Stimulated activated naive B cell treated with anti-CD40 and anti-IgM and Interleukin-4, amounts not matched to agents 10 μg/mL and 1 μg/mL and 100 μg/mL, for 72 hours (primary cell): ENCODE results near the gene SCN1A.

Experiments
- ATAC-seq, 2 donors: fragments of 150-1000 bp; cut with Tn5 transposase; replicated peaks; 2 replicates each; pipeline ENCODE4 v1.10.0; 2021; ENCODE audit warnings: moderate library complexity in 1 of 2
- DNase-seq: peaks from one replicate; pipeline ENCODE4 v3.0.0; 2021
- H3K27ac Mint-ChIP-seq: one replicate; pipeline ENCODE4 v1.8.0; 2022; ENCODE audit warnings: mild to moderate bottlenecking, mixed read lengths
- H3K27me3 Mint-ChIP-seq, 2 donors: one replicate each; pipeline ENCODE4 v1.8.0; 2022; ENCODE audit warnings: mixed read lengths in 2 of 2
- H3K36me3 Mint-ChIP-seq, 2 donors: one replicate each; pipeline ENCODE4 v1.8.0; 2022; ENCODE audit warnings: mixed read lengths in 2 of 2, mild to moderate bottlenecking in 1 of 2
- H3K4me1 Mint-ChIP-seq, 2 donors: one replicate each; pipeline ENCODE4 v1.8.0; 2022; ENCODE audit warnings: mixed read lengths in 2 of 2, mild to moderate bottlenecking in 1 of 2
- H3K4me3 Mint-ChIP-seq, 2 donors: one replicate each; pipeline ENCODE4 v1.8.0; 2022; ENCODE audit warnings: mild to moderate bottlenecking in 2 of 2, mixed read lengths in 2 of 2, moderate library complexity in 1 of 2
- H3K9me3 Mint-ChIP-seq, 2 donors: one replicate each; pipeline ENCODE4 v1.8.0; 2022; ENCODE audit warnings: mixed read lengths in 2 of 2, mild to moderate bottlenecking in 1 of 2

SCN1A gene

GRCh38 chr2:166081852-166082251 lies 46.0 kb downstream of the SCN1A start:
- Mint-ChIP-seq H3K36me3 (no peaks in the 10 kb centered on the region), H3K27ac (no peak overlapping the region), H3K4me3 (no peak overlapping the region), H3K27me3 (no peaks in the 10 kb centered on the region), H3K4me1 (no peaks in the 10 kb centered on the region), H3K9me3 (no peaks in the 10 kb centered on the region)
- ATAC-seq (no peak), DNase-seq (no peak)

DNA sequence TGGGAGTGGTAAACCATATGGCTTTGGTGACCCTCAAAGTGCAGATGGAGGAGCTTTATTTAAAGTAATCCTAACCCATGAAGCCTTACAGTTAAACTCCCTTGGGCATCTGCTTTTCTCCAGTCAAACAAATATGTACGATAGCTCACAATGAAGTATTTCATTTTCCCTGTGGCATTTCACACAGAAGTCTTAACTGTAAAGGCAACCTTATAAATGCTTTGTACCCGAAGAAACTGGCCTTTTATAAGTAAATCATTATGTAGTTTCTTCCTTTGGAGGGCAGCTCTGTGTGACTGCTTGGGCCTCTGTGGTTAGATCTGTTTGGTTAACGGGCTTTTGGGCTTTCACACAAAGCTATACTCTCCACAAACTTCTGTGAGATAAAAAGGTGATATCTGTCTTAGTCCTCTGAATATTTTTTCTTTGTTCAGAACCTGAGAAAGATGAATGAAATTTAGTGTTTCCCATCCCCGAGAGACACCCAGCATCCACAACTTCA lies 46.6 kb downstream of the SCN1A start:
- ATAC-seq (no peak), DNase-seq (no peak)
- H3K36me3 Mint-ChIP-seq: no peaks in the 10 kb centered on the region
- no peaks in the 10 kb centered on the region for H3K9me3 Mint-ChIP-seq
- H3K4me3 Mint-ChIP-seq: no peak overlapping the region
- no peaks in the 10 kb centered on the region for H3K27me3 Mint-ChIP-seq
- no peak overlapping the region for H3K27ac Mint-ChIP-seq
- H3K4me1 Mint-ChIP-seq: no peaks in the 10 kb centered on the region

GRCh38 chr2:166074430-166074829 lies 53.4 kb downstream of the SCN1A start:
- ATAC-seq: no peak
- Mint-ChIP-seq H3K27me3 (no peaks in the 10 kb centered on the region), H3K4me3 (no peak overlapping the region), H3K27ac (no peak overlapping the region), H3K9me3 (no peaks in the 10 kb centered on the region), H3K36me3 (no peaks in the 10 kb centered on the region), H3K4me1 (no peaks in the 10 kb centered on the region)
- no peak for DNase-seq

- no peak overlapping the region for H3K4me3 Mint-ChIP-seq
- DNase-seq: no peak
- no peak overlapping the region for H3K27ac Mint-ChIP-seq
- H3K27me3 Mint-ChIP-seq: no peaks in the 10 kb centered on the region
- no peaks in the 10 kb centered on the region for H3K4me1 Mint-ChIP-seq
- no peak for ATAC-seq
- H3K36me3 Mint-ChIP-seq: no peaks in the 10 kb centered on the region
- H3K9me3 Mint-ChIP-seq: no peaks in the 10 kb centered on the region
Observed at GRCh38 chr2:166074011-166074410, 53.8 kb downstream of the SCN1A start.

GRCh38 chr2:166070231-166070630 lies 57.6 kb downstream of the SCN1A start:
- no peak for DNase-seq
- H3K4me3 Mint-ChIP-seq: no peak overlapping the region
- H3K9me3 Mint-ChIP-seq: no peaks in the 10 kb centered on the region
- H3K36me3 Mint-ChIP-seq: no peaks in the 10 kb centered on the region
- no peaks in the 10 kb centered on the region for H3K4me1 Mint-ChIP-seq
- no peak for ATAC-seq
- no peak overlapping the region for H3K27ac Mint-ChIP-seq
- peaks cover 0 to 12% of the 10 kb centered on the region in 2 donors for H3K27me3 Mint-ChIP-seq

DNA sequence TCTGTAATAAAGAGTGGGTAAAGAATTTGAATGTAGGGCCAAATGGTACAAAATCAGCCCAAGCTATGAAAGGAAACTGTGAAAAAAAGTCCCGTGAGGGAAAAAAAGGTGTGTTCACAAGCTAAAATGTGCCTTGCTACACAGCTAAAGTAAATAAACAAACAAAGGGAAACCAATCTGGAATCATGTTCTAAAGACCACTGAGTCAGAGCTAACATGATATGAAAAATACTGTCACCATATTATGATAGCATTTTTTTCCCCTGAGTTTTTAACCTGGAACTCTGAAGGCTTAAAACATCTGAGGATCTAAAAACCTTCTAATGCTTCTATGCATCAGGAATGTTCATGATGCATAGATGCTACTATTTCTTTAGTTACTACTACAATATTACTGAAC lies 58.8 kb downstream of the SCN1A start:
- ATAC-seq (no peak), DNase-seq (no peak)
- Mint-ChIP-seq H3K27ac (no peak overlapping the region), H3K4me1 (no peaks in the 10 kb centered on the region), H3K4me3 (no peak overlapping the region), H3K9me3 (no peaks in the 10 kb centered on the region), H3K27me3 (peaks cover 0 to 12% of the 10 kb centered on the region in 2 donors), H3K36me3 (no peaks in the 10 kb centered on the region)

- H3K36me3 Mint-ChIP-seq: no peaks in the 10 kb centered on the region
- ATAC-seq: no peak
Observed at GRCh38 chr2:166067229-166067628, 60.6 kb downstream of the SCN1A start.

DNA sequence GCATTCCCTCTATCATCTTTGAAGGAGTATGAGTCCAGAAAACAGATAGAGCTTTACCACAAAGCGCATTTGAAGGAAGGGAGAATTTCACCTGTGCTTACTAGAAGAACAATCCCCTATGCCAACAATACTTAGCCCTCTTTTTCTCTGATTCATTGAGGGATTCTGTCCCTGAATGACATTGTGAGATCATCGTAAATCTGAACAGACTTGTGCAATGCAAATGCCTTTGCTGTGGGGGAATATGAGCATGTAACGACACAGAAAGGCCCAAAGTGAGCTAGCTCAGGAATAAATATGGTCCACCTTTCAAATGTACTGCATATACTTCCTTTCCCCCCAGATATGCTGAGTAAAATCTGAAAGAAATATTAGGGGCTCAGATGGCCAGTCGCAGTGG lies 67.6 kb downstream of the SCN1A start:
- ATAC-seq (no peak), DNase-seq (no peak)
- Mint-ChIP-seq H3K27me3 (no peaks in the 10 kb centered on the region), H3K4me1 (no peaks in the 10 kb centered on the region), H3K27ac (no peak overlapping the region), H3K9me3 (no peaks in the 10 kb centered on the region), H3K4me3 (no peak overlapping the region), H3K36me3 (no peaks in the 10 kb centered on the region)

More at GRCh38 chr2:166067229-166067628, 60.6 kb downstream of the SCN1A start:
- H3K9me3 Mint-ChIP-seq: no peaks in the 10 kb centered on the region
- H3K27ac Mint-ChIP-seq: no peak overlapping the region
- no peak for DNase-seq
- peaks cover 0 to 12% of the 10 kb centered on the region in 2 donors for H3K27me3 Mint-ChIP-seq
- H3K4me1 Mint-ChIP-seq: no peaks in the 10 kb centered on the region
- no peak overlapping the region for H3K4me3 Mint-ChIP-seq

GRCh38 chr2:166057370-166058164 lies 70.3 kb downstream of the SCN1A start:
- no peaks in the 10 kb centered on the region for H3K36me3 Mint-ChIP-seq

GRCh38 chr2:166044853-166045483 lies 82.9 kb downstream of the SCN1A start:
- Mint-ChIP-seq H3K4me1 (no peaks in the 10 kb centered on the region), H3K4me3 (no peak overlapping the region), H3K9me3 (no peaks in the 10 kb centered on the region), H3K27ac (no peak overlapping the region), H3K27me3 (no peaks in the 10 kb centered on the region), H3K36me3 (no peaks in the 10 kb centered on the region)
- DNase-seq (no peak), ATAC-seq (no peak)

More at GRCh38 chr2:166057370-166058164, 70.3 kb downstream of the SCN1A start:
- DNase-seq (no peak), ATAC-seq (no peak)
- Mint-ChIP-seq H3K27me3 (no peaks in the 10 kb centered on the region), H3K9me3 (no peaks in the 10 kb centered on the region), H3K4me3 (no peak overlapping the region), H3K4me1 (no peaks in the 10 kb centered on the region), H3K27ac (no peak overlapping the region)

DNA sequence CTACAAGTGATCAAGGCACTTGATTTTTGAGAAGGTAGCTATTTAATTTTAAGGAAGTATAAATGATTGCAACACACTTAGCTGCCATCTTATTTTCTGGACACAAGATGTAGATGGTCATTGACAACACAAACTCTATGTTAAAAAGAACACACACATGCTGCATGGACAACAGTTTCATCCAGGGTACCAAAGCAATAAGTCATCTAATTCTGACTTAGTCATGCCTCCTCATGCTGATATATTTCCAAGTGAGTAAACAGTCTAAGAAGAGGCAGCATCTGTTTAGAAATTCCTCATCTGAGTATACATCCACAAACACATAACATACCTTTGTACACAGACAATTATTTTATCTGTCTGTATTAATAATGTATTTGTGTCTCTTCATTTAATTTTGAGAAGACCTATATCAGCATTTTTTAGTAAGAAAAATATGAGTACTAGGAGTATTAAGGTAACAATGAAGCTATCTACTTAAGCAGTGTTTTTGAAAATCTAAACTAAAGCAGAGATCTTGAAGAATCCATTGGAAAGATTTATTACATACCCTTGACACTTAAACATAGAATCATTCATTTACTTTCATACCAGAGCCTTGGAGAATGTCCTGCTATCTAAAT lies 84.9 kb downstream of the SCN1A start:
- Mint-ChIP-seq H3K9me3 (no peaks in the 10 kb centered on the region), H3K27ac (no peak overlapping the region), H3K36me3 (no peaks in the 10 kb centered on the region), H3K27me3 (no peaks in the 10 kb centered on the region), H3K4me3 (no peak overlapping the region), H3K4me1 (no peaks in the 10 kb centered on the region)
- DNase-seq: no peak
- no peak for ATAC-seq

- no peaks in the 10 kb centered on the region for H3K4me1 Mint-ChIP-seq
- H3K27me3 Mint-ChIP-seq: peaks cover 0 to 3% of the 10 kb centered on the region in 2 donors
- H3K36me3 Mint-ChIP-seq: no peaks in the 10 kb centered on the region
- no peak overlapping the region for H3K27ac Mint-ChIP-seq
- ATAC-seq: no peak
- H3K4me3 Mint-ChIP-seq: no peak overlapping the region
- peaks cover 0 to 1% of the 10 kb centered on the region in 2 donors for H3K9me3 Mint-ChIP-seq
- no peak for DNase-seq
Observed at GRCh38 chr2:166042356-166042755, 85.5 kb downstream of the SCN1A start.

- Mint-ChIP-seq H3K4me3 (no peak overlapping the region), H3K27me3 (peaks cover 0 to 3% of the 10 kb centered on the region in 2 donors), H3K4me1 (no peaks in the 10 kb centered on the region), H3K27ac (no peak overlapping the region), H3K9me3 (peaks cover 0 to 1% of the 10 kb centered on the region in 2 donors), H3K36me3 (no peaks in the 10 kb centered on the region)
- no peak for DNase-seq
- ATAC-seq: no peak
Observed at GRCh38 chr2:166041613-166042012, 86.2 kb downstream of the SCN1A start.

GRCh38 chr2:166032361-166032760 lies 95.5 kb downstream of the SCN1A start:
- no peaks in the 10 kb centered on the region for H3K4me1 Mint-ChIP-seq
- H3K36me3 Mint-ChIP-seq: no peaks in the 10 kb centered on the region
- ATAC-seq (no peak), DNase-seq (no peak)
- peaks cover 6 to 9% of the 10 kb centered on the region in 2 donors for H3K27me3 Mint-ChIP-seq
- H3K9me3 Mint-ChIP-seq: no peaks in the 10 kb centered on the region
- H3K4me3 Mint-ChIP-seq: no peak overlapping the region
- no peak overlapping the region for H3K27ac Mint-ChIP-seq

- H3K9me3 Mint-ChIP-seq: no peaks in the 10 kb centered on the region
- no peak overlapping the region for H3K4me3 Mint-ChIP-seq
- H3K36me3 Mint-ChIP-seq: no peaks in the 10 kb centered on the region
- no peak for DNase-seq
- peaks cover 6 to 9% of the 10 kb centered on the region in 2 donors for H3K27me3 Mint-ChIP-seq
- H3K4me1 Mint-ChIP-seq: no peaks in the 10 kb centered on the region
- ATAC-seq: no peak
- no peak overlapping the region for H3K27ac Mint-ChIP-seq
Observed at GRCh38 chr2:166031054-166031453, 96.8 kb downstream of the SCN1A start.
